Prostate gland (tissue), 2 donors: ENCODE data around the gene CPXM2. TPM values are rescaled to one million over a fixed set of nuclear protein-coding genes. Genes with fewer than 3 reads are reported as not detected.

Source experiments
- DNase-seq: peaks from one replicate; pipeline ENCODE4 v3.0.0-alpha.2; 2019; ENCODE audit warnings: low spot score
- H3K27ac ChIP-seq, 2 donors: fragments of 200-600 bp; sonication (generic); 2 replicates each; pipeline ENCODE4 v1.5.1; 2017 to 2019
- H3K27me3 ChIP-seq: fragments of 200-600 bp; sonication (generic); replicated peaks from 2 replicates; pipeline ENCODE4 v1.5.1; 2019; ENCODE audit not compliant: insufficient read depth
- H3K36me3 ChIP-seq, 2 donors: fragments of 200-600 bp; sonication (generic); 1 replicate in 1 of 2; 2 replicates in 1 of 2; pipeline versions ENCODE4 v1.5.1 to v1.8.1; 2017 to 2019
- H3K4me1 ChIP-seq: fragments of 200-600 bp; sonication (generic); replicated peaks from 2 replicates; pipeline ENCODE4 v1.5.1; 2019
- H3K4me3 ChIP-seq, 2 donors: fragments of 200-600 bp; sonication (generic); 2 replicates each; pipeline ENCODE4 v1.5.1; 2017 to 2019
- H3K9me3 ChIP-seq: fragments of 200-600 bp; sonication (generic); 2 replicates; pipeline ENCODE4 v1.5.1; 2017
- POLR2A ChIP-seq: fragments of 450-650 bp; IDR thresholded peaks from one replicate; pipeline ENCODE4 v1.6.1; 2016; ENCODE audit warnings: antibody characterized with exemption, mild to moderate bottlenecking
- POLR2AphosphoS5 ChIP-seq: sonication (generic); formaldehyde crosslinking; IDR thresholded peaks from one replicate; pipeline ENCODE4 v1.6.1; 2017; ENCODE audit warnings: antibody characterized with exemption
- WGBS: methylation state at CpG from one replicate; pipeline ENCODE4 v1.1.5; 2018; 5-methylcytosine and 5-hydroxymethylcytosine counted together
- intact Hi-C: fragments of 100-400 bp; cut with DNase I; formaldehyde crosslinking; loops from one replicate; pipeline ENCODE4 v1.14.2; 2022
- total RNA-seq, 2 donors: library from RNA; depleted of rRNA; stranded (reverse); fragments of >200 nt; gene quantifications; one replicate each; pipeline ENCODE4 v1.1.0, GENCODE V29; 2016
- TF ChIP-seq, protein P1 (sequence below), 4 experiments: fragments of 200-600 bp in 2 of 4; fragments of 450-650 bp in 2 of 4; sonication (generic) in 2 of 4; IDR thresholded peaks; 1 replicate in 3 of 4; 2 replicates in 1 of 4; pipeline ENCODE4 v1.5.1; 2016 to 2019; ENCODE audit warnings: antibody characterized with exemption in 4 of 4, mild to moderate bottlenecking in 2 of 4, moderate library complexity in 2 of 4

Gene CPXM2
- total RNA-seq, 2 donors from 2014 or later, result 5.4 to 27.4 TPM

DNA sequence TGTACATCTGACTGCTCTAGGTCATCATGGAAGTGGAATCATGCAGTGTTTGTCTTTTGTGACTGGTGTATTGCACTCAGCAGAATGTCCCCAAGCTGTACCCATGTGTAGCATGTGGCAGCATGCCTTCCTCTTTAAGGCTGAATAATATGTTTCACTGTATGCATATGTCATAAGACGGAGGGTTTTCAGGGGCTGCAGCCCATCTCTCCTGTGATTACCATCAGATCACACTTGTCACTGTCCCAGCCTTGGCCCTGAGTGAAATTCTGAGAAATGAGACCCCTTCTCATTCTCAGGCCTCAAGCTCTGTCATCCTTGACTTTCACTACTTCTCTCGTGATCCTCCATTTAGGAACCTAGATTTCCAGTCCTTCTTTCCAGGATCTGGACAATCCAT, 50.0 kb downstream of the CPXM2 start:
- no peak overlapping the region for H3K27ac ChIP-seq
- TF ChIP-seq POLR2A (no peak), POLR2AphosphoS5 (no peak)
- TF ChIP-seq, protein P1, sequence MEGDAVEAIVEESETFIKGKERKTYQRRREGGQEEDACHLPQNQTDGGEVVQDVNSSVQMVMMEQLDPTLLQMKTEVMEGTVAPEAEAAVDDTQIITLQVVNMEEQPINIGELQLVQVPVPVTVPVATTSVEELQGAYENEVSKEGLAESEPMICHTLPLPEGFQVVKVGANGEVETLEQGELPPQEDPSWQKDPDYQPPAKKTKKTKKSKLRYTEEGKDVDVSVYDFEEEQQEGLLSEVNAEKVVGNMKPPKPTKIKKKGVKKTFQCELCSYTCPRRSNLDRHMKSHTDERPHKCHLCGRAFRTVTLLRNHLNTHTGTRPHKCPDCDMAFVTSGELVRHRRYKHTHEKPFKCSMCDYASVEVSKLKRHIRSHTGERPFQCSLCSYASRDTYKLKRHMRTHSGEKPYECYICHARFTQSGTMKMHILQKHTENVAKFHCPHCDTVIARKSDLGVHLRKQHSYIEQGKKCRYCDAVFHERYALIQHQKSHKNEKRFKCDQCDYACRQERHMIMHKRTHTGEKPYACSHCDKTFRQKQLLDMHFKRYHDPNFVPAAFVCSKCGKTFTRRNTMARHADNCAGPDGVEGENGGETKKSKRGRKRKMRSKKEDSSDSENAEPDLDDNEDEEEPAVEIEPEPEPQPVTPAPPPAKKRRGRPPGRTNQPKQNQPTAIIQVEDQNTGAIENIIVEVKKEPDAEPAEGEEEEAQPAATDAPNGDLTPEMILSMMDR (IDR thresholded peaks at IDR 0.05), result no peak
- no peak overlapping the region for H3K4me3 ChIP-seq

DNA sequence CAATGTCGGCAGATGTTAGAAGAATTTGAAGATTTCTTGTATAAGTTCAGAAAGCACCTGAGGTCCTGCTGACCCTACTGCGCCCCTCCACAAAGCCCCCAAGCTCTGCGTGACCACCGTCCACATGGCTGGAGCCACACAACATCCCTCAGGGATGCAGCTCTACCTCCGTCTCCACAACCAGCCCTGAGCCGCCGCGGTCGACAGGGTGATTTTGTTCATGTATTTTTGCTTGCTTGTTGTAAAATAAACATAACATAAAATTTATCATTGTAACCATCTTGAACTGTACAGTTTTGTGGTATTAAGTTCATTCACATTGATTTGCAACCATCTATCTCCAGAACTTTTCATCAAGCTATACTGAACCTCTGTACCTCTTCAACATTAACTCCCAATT, 50.5 kb downstream of the CPXM2 start:
- no peak for DNase-seq
- no peak overlapping the region for H3K27ac ChIP-seq
- 87% methylated on average over 9 of the region's 9 CpGs for WGBS

More for the DNA sequence above, 50.0 kb downstream of the CPXM2 start:
- 75% methylated on average over 2 of the region's 2 CpGs for WGBS
- no peaks in the 10 kb centered on the region for H3K4me1 ChIP-seq
- intact Hi-C loops, result no loop called here
- H3K36me3 ChIP-seq, result no peaks in the 10 kb centered on the region
- H3K27me3 ChIP-seq, result no peaks in the 10 kb centered on the region
- no peak for DNase-seq
- no peaks in the 10 kb centered on the region for H3K9me3 ChIP-seq

DNA sequence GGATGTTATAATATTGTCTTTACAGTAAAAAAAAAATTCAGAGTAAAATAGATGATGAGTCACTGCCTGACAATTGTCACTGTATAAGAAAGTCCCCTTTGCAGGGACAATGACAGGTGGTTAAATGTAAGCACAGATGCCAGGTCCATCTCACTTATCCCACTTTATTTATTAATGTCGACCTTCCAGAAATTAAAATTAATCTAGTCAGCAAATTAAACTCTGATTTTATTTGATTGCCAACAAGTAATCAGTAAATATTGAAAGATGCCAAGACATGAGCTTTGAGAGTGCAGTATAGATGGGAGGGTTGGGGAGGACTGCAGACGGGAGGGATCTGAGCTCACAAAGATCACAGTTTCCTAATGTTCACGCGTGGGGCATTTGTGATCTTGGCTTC, 50.9 kb downstream of the CPXM2 start:
- WGBS, result 82% methylated on average over 4 of the region's 4 CpGs

More for the DNA sequence above, 50.5 kb downstream of the CPXM2 start:
- H3K9me3 ChIP-seq, result no peaks in the 10 kb centered on the region
- H3K36me3 ChIP-seq, result no peaks in the 10 kb centered on the region
- H3K27me3 ChIP-seq, result no peaks in the 10 kb centered on the region
- intact Hi-C loops, result no loop called here
- no peak overlapping the region for H3K4me3 ChIP-seq
- H3K4me1 ChIP-seq, result no peaks in the 10 kb centered on the region
- TF ChIP-seq POLR2AphosphoS5, result no peak
- no peak for TF ChIP-seq POLR2A

DNA sequence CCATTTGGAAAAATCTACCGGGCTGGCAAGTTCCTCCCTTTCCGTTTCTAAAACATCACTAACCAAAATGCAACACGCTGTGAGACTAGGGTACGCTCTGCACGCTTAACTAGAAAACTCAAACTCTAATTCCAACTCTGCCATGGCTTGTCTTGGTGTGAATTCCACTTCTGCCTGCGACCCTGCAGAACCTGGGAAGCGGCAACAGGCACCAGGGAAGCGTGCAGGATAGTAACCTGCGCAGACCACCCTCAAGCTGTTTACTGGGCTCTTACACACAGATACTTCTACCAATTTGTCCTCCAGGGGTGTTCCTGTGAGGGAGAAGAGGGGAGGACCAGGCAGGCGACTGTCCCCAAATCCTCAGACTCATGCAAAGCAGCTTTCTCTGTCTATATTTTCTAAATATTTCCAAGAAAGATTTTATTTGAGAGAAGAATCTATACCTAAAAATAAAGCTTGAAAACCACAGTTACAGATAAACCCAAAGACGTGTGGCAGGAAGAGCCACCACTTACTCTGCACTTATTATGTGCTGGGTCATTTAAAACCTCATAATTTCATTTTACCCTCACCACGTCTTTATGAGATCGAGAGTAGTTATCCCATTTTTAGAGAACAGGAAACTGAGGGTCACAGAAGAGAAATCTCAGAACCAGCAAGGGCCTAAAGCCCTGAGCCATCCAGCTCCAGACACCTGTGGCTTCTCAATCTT, 52.9 kb downstream of the CPXM2 start:
- no peak overlapping the region for H3K27ac ChIP-seq
- 87% methylated on average over 13 of the region's 13 CpGs for WGBS
- DNase-seq, result no peak

More for the DNA sequence above, 50.9 kb downstream of the CPXM2 start:
- Histone ChIP-seq H3K4me1 (no peaks in the 10 kb centered on the region), H3K27ac (no peak overlapping the region), H3K4me3 (no peak overlapping the region), H3K36me3 (no peaks in the 10 kb centered on the region), H3K9me3 (no peaks in the 10 kb centered on the region), H3K27me3 (no peaks in the 10 kb centered on the region)
- intact Hi-C loops, result no loop called here
- TF ChIP-seq POLR2A (no peak), POLR2AphosphoS5 (no peak)
- TF ChIP-seq, protein P1 (IDR thresholded peaks at IDR 0.05), result no peak
- no peak for DNase-seq

DNA sequence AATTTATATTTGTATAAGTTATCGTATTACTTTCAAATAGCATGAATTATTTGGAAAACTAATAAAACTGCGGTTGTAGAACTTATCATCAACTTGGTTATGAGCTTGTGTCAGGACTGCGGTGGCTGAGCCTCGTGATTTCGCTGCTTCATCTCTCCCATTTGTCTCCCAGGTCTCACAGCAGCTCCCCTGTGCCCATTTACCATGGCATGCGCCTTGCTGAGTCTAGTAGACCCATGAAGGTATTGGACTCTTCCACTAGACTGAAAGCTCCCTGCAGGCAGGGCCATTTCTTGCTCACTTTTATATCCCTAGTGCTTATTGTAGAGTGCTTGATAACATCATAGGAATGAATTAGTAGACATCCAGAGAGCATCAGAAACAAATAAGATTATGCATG, 53.9 kb downstream of the CPXM2 start:
- intact Hi-C loops, result no loop called here
- TF ChIP-seq POLR2A, result no peak
- TF ChIP-seq, protein P1 (IDR thresholded peaks at IDR 0.05), result no peak
- no peak for TF ChIP-seq POLR2AphosphoS5
- Histone ChIP-seq H3K36me3 (no peaks in the 10 kb centered on the region), H3K4me3 (no peak overlapping the region), H3K27me3 (no peaks in the 10 kb centered on the region), H3K27ac (no peak overlapping the region), H3K9me3 (no peaks in the 10 kb centered on the region), H3K4me1 (no peaks in the 10 kb centered on the region)
- DNase-seq, result no peak
- WGBS, result 88% methylated on average over 6 of the region's 6 CpGs

More for the DNA sequence above, 52.9 kb downstream of the CPXM2 start:
- Histone ChIP-seq H3K27me3 (no peaks in the 10 kb centered on the region), H3K4me1 (no peaks in the 10 kb centered on the region), H3K36me3 (no peaks in the 10 kb centered on the region), H3K4me3 (no peak overlapping the region), H3K9me3 (no peaks in the 10 kb centered on the region)
- intact Hi-C loops, result no loop called here
- no peak for TF ChIP-seq POLR2A
- TF ChIP-seq, protein P1 (IDR thresholded peaks at IDR 0.05), result no peak
- TF ChIP-seq POLR2AphosphoS5, result no peak
